H1 (cell line): ENCODE measurements around the gene SMAD7. TPM values are rescaled to one million over a fixed set of nuclear protein-coding genes. Genes with fewer than 3 reads are reported as not detected.

Experiments
- CTCF ChIA-PET: fragments of 300-600 bp; sonication (Branson Sonifier 250); formaldehyde crosslinking; loops from one replicate; lab custom pipeline; 2021; ENCODE audit not compliant: partially characterized antibody; lab: Charles Lee
- POLR2A ChIA-PET: fragments of 300-600 bp; sonication (Branson Sonifier 250); formaldehyde crosslinking; loops from one replicate; lab custom pipeline; 2021; ENCODE audit warnings: inconsistent platforms; ENCODE audit not compliant: partially characterized antibody; lab: Charles Lee
- DNase-seq, 2 experiments: peaks; one replicate each; pipeline versions ENCODE4 v3.0.0 to v3.0.0-alpha.2; 2010 to 2022; ENCODE audit warnings: low spot score in 2 of 2, low read depth in 1 of 2, mixed read lengths in 1 of 2
- FAIRE-seq: peaks from 2 replicates; lab custom pipeline; 2011; peaks lifted over from hg19 to GRCh38; lab: Jason Lieb, UNC
- H2AFZ ChIP-seq: 2 replicates; pipeline ENCODE4 v1.8.1; 2012; ENCODE audit warnings: low read length, inconsistent platforms
- H2AK5ac ChIP-seq: 2 replicates; pipeline ENCODE4 v1.6.1; 2013; ENCODE audit warnings: low read depth, low read length
- H2BK120ac ChIP-seq: replicated peaks from 2 replicates; pipeline ENCODE3; 2013; ENCODE audit warnings: low read depth, low read length, inconsistent platforms
- H2BK12ac ChIP-seq: 2 replicates; pipeline ENCODE4 v1.6.1; 2013; ENCODE audit warnings: low read depth, low read length
- H2BK15ac ChIP-seq: 2 replicates; pipeline ENCODE4 v1.6.1; 2013; ENCODE audit warnings: low read length
- H2BK20ac ChIP-seq: 2 replicates; pipeline ENCODE4 v1.6.1; 2013; ENCODE audit warnings: low read length
- H2BK5ac ChIP-seq: 2 replicates; pipeline ENCODE4 v1.6.1; 2013; ENCODE audit warnings: low read depth, low read length
- H3K14ac ChIP-seq: 2 replicates; pipeline ENCODE4 v1.6.1; 2013; ENCODE audit warnings: inconsistent platforms; ENCODE audit not compliant: insufficient read length
- H3K18ac ChIP-seq: 2 replicates; pipeline ENCODE4 v1.6.1; 2013; ENCODE audit warnings: low read length; ENCODE audit errors: extremely low read depth
- H3K23ac ChIP-seq: 2 replicates; pipeline ENCODE4 v1.6.1; 2013; ENCODE audit warnings: inconsistent platforms; ENCODE audit not compliant: insufficient read length
- H3K23me2 ChIP-seq: 2 replicates; pipeline ENCODE4 v1.6.1; 2013; ENCODE audit warnings: low read depth, low read length
- H3K27ac ChIP-seq: 2 replicates; pipeline ENCODE4 v1.6.1; 2011; ENCODE audit warnings: low read depth, low read length, inconsistent platforms
- H3K27me3 ChIP-seq, 4 experiments: replicated peaks in 1 of 4; 1 replicate in 1 of 4; 2 replicates in 3 of 4; pipeline versions ENCODE4 v1.6.1 to v1.8.1; 2011 to 2013; ENCODE audit warnings: low read length in 3 of 4, mild to moderate bottlenecking in 3 of 4, inconsistent platforms in 2 of 4, mixed read lengths in 2 of 4, moderate library complexity in 1 of 4; ENCODE audit not compliant: control insufficient read depth in 3 of 4, insufficient read depth in 3 of 4; ENCODE audit errors: extremely low read depth in 1 of 4
- H3K36me3 ChIP-seq, 4 experiments: 2 replicates each; pipeline versions ENCODE4 v1.6.1 to v1.8.1; 2011 to 2013; ENCODE audit warnings: mild to moderate bottlenecking in 4 of 4, low read length in 3 of 4, moderate library complexity in 2 of 4, control low read depth in 1 of 4, inconsistent platforms in 1 of 4; ENCODE audit not compliant: insufficient read depth in 4 of 4, control insufficient read depth in 2 of 4
- H3K4ac ChIP-seq: replicated peaks from 2 replicates; pipeline ENCODE3; 2013; ENCODE audit warnings: low read length, low read depth, mixed read lengths, inconsistent platforms; ENCODE audit not compliant: insufficient read length
- H3K4me1 ChIP-seq, 4 experiments: replicated peaks in 1 of 4; 1 replicate in 1 of 4; 2 replicates in 3 of 4; pipeline versions ENCODE4 v1.6.1 to v1.8.1; 2011 to 2013; ENCODE audit warnings: low read length in 3 of 4, inconsistent platforms in 2 of 4, mixed read lengths in 1 of 4; ENCODE audit not compliant: insufficient read depth in 4 of 4, control insufficient read depth in 3 of 4
- H3K4me2 ChIP-seq, 2 experiments: 2 replicates each; pipeline versions ENCODE4 v1.6.1 to v1.8.1; 2011 to 2013; ENCODE audit warnings: low read depth in 2 of 2, low read length in 2 of 2, control low read depth in 1 of 2, inconsistent platforms in 1 of 2, mild to moderate bottlenecking in 1 of 2; ENCODE audit not compliant: insufficient read depth in 1 of 2
- H3K4me3 ChIP-seq, 4 experiments: fragments of 200-600, 300-600 bp in 1 of 4; sonication (generic), shearing (Covaris generic), sonication (Bioruptor Twin) in 1 of 4; 2 replicates each; pipeline versions ENCODE4 v1.5.1 to v1.8.1; 2011 to 2016; ENCODE audit warnings: low read length in 4 of 4, low read depth in 3 of 4, control low read depth in 2 of 4, inconsistent platforms in 2 of 4, mild to moderate bottlenecking in 2 of 4, mixed read lengths in 1 of 4, moderate library complexity in 1 of 4; ENCODE audit not compliant: insufficient read depth in 2 of 4; ENCODE audit errors: extremely low read depth in 1 of 4
- H3K56ac ChIP-seq: replicated peaks from 2 replicates; pipeline ENCODE3; 2013; ENCODE audit warnings: low read depth, mild to moderate bottlenecking, mixed read lengths, low read length, inconsistent platforms; ENCODE audit not compliant: insufficient read length
- H3K79me1 ChIP-seq: 2 replicates; pipeline ENCODE4 v1.6.1; 2013; ENCODE audit warnings: low read depth, low read length, control low read depth
- H3K79me2 ChIP-seq, 2 experiments: 2 replicates each; pipeline versions ENCODE4 v1.6.1 to v1.8.1; 2012 to 2013; ENCODE audit warnings: low read length in 2 of 2, mild to moderate bottlenecking in 2 of 2, inconsistent platforms in 1 of 2; ENCODE audit not compliant: insufficient read depth in 2 of 2, control insufficient read depth in 1 of 2
- H3K9ac ChIP-seq, 4 experiments: replicated peaks in 1 of 4; 1 replicate in 1 of 4; 2 replicates in 3 of 4; pipeline versions ENCODE4 v1.6.1 to v1.8.1; 2011 to 2013; ENCODE audit warnings: low read depth in 3 of 4, low read length in 3 of 4, control low read depth in 2 of 4, mild to moderate bottlenecking in 2 of 4, moderate library complexity in 2 of 4, inconsistent platforms in 1 of 4; ENCODE audit errors: extremely low read depth in 1 of 4
- H3K9me3 ChIP-seq, 2 experiments: 2 replicates each; pipeline versions ENCODE4 v1.6.1 to v1.8.1; 2012 to 2013; ENCODE audit warnings: mild to moderate bottlenecking in 2 of 2, moderate library complexity in 2 of 2, control low read depth in 1 of 2, inconsistent platforms in 1 of 2, low read depth in 1 of 2, low read length in 1 of 2, mixed read lengths in 1 of 2; ENCODE audit not compliant: insufficient read depth in 2 of 2
- H4K20me1 ChIP-seq, 2 experiments: replicated peaks in 1 of 2; 2 replicates each; pipeline versions ENCODE3 to v1.8.1; 2011 to 2013; ENCODE audit warnings: inconsistent platforms in 2 of 2, low read length in 2 of 2, mild to moderate bottlenecking in 1 of 2; ENCODE audit not compliant: insufficient read depth in 2 of 2, control insufficient read depth in 1 of 2
- H4K5ac ChIP-seq: 2 replicates; pipeline ENCODE4 v1.6.1; 2013; ENCODE audit warnings: low read length, low read depth, mixed read lengths, inconsistent platforms; ENCODE audit not compliant: insufficient read length
- H4K8ac ChIP-seq: 2 replicates; pipeline ENCODE4 v1.8.0; 2013; ENCODE audit warnings: mild to moderate bottlenecking, moderate library complexity, low read length, inconsistent platforms; ENCODE audit not compliant: insufficient read depth; ENCODE audit errors: extremely low read depth
- H4K91ac ChIP-seq: replicated peaks from 2 replicates; pipeline ENCODE3; 2013; ENCODE audit warnings: low read length, mixed read lengths, inconsistent platforms; ENCODE audit not compliant: insufficient read length
- CBX5 ChIP-seq: fragments of 300-800, 300-1000 bp; sonication (generic); IDR thresholded peaks from 2 replicates; pipeline ENCODE4 v1.7.1; 2016; ENCODE audit warnings: antibody characterized with exemption, low read length, low read depth
- CBX8 ChIP-seq: fragments of 300-800, 300-1000 bp; sonication (generic); IDR thresholded peaks from 2 replicates; pipeline ENCODE4 v1.7.1; 2016; ENCODE audit warnings: low read depth, low read length, borderline replicate concordance
- FOSL1 ChIP-seq: IDR thresholded peaks from 2 replicates; pipeline ENCODE4 v1.6.1; 2011; ENCODE audit warnings: mild to moderate bottlenecking, low read depth, low read length, moderate library complexity; ENCODE audit not compliant: insufficient read depth
- HDAC2 ChIP-seq, 2 experiments: fragments of 300-600 bp in 1 of 2; sonication (generic) in 1 of 2; IDR thresholded peaks; 2 replicates each; pipeline ENCODE4 v1.6.1; 2011 to 2012; ENCODE audit warnings: low read depth in 2 of 2, low read length in 2 of 2, mild to moderate bottlenecking in 2 of 2, moderate library complexity in 2 of 2, borderline replicate concordance in 1 of 2, inconsistent platforms in 1 of 2
- MAFK ChIP-seq: IDR thresholded peaks from 2 replicates; pipeline ENCODE4 v1.6.1; 2012; ENCODE audit warnings: low read depth, mild to moderate bottlenecking, improper control_type of control experiment, low read length
- POLR2A ChIP-seq, 2 experiments: IDR thresholded peaks; 1 replicate in 1 of 2; 2 replicates in 1 of 2; pipeline ENCODE4 v1.6.1; 2011; ENCODE audit warnings: low read depth in 2 of 2, low read length in 2 of 2, mild to moderate bottlenecking in 2 of 2; ENCODE audit errors: control extremely low read depth in 1 of 2
- SP1 ChIP-seq: IDR thresholded peaks from 2 replicates; pipeline ENCODE4 v1.6.1; 2011; ENCODE audit warnings: low read depth, low read length
- SP2 ChIP-seq: IDR thresholded peaks from 2 replicates; pipeline ENCODE4 v1.6.1; 2012; ENCODE audit warnings: mild to moderate bottlenecking, low read length, inconsistent platforms
- TEAD4 ChIP-seq: IDR thresholded peaks from 2 replicates; pipeline ENCODE4 v1.6.1; 2012; ENCODE audit warnings: low read depth, low read length, inconsistent platforms, mixed read lengths
- WGBS, 2 experiments: shearing (Covaris generic) in 1 of 2; methylation state at CpG; one replicate each; pipeline versions ENCODE4 v1.1.6 to v1.1.7; 2013 to 2015; ENCODE audit warnings: low lambda C conversion rate in 2 of 2, mixed read lengths in 2 of 2, inconsistent platforms in 1 of 2, low coverage in 1 of 2, missing lambda C conversion rate in 1 of 2; ENCODE audit not compliant: insufficient replicate concordance in 2 of 2, insufficient coverage in 1 of 2, insufficient read length in 1 of 2; ENCODE audit errors: extremely low coverage in 1 of 2, missing lambda C conversion rate in 1 of 2; 5-methylcytosine and 5-hydroxymethylcytosine counted together
- polyA plus RNA-seq, 7 experiments: library from polyadenylated mRNA; depleted of rRNA in 3 of 7; stranded (reverse) in 5 of 7; unstranded in 2 of 7; fragments of >200 nt in 5 of 7; fragments of 200-250 nt in 2 of 7; gene quantifications; 1 replicate in 5 of 7; 2 replicates in 1 of 7; 4 replicates in 1 of 7; pipeline versions ENCODE4 v1.2.1 to v1.2.3, GENCODE V29; 2011 to 2013; ENCODE audit warnings: missing spikeins in 2 of 7, mixed read lengths in 2 of 7
- total RNA-seq: library from RNA; stranded (reverse); fragmentation: NEBNext Ultra II Directional; extraction: Animal tissue kit (Norgen Biotek cat#: 25700); gene quantifications from 2 replicates; pipeline ENCODE4 v1.2.1, GENCODE V29; 2021
- TF ChIP-seq, protein P1 (sequence below): IDR thresholded peaks from 2 replicates; pipeline ENCODE4 v1.6.1; 2012; ENCODE audit warnings: inconsistent platforms
- TF ChIP-seq, protein P2 (sequence below): IDR thresholded peaks from 2 replicates; pipeline ENCODE4 v1.6.1; 2012; ENCODE audit warnings: low read length, inconsistent platforms

SMAD7 gene
- total and polyA plus RNA-seq, 2 of the 8 experiments (the other 6 are each of a cell fraction or from before 2014, with no cell fraction given) = 6.5 to 15.5 TPM

GRCh38 chr18:48991676-48992075 lies 40.9 kb upstream of the SMAD7 start:
- CTCF ChIA-PET = interaction anchor here (0.7 to 1.4 kb wide), 4 partner anchors 9 to 39 kb away, joined by 3 read pairs; no protein-coding TSS in a partner anchor
- TF ChIP-seq MAFK (no peak), CBX8 (no peak), FOSL1 (no peak), HDAC2 (IDR thresholded peaks at IDR 0.05; ENCODE audit: borderline replicate concordance in 1 of 2, low read depth in 2 of 2, low read length in 2 of 2) (no peak), POLR2A (IDR thresholded peaks at IDR 0.05; ENCODE audit: control extremely low read depth in 1 of 2, low read depth in 2 of 2, low read length in 2 of 2) (no peak), CBX5 (no peak), SP2 (no peak), SP1 (no peak), TEAD4 (no peak)
- TF ChIP-seq, protein P1, sequence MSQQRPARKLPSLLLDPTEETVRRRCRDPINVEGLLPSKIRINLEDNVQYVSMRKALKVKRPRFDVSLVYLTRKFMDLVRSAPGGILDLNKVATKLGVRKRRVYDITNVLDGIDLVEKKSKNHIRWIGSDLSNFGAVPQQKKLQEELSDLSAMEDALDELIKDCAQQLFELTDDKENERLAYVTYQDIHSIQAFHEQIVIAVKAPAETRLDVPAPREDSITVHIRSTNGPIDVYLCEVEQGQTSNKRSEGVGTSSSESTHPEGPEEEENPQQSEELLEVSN = no peak
- TF ChIP-seq, protein P2, sequence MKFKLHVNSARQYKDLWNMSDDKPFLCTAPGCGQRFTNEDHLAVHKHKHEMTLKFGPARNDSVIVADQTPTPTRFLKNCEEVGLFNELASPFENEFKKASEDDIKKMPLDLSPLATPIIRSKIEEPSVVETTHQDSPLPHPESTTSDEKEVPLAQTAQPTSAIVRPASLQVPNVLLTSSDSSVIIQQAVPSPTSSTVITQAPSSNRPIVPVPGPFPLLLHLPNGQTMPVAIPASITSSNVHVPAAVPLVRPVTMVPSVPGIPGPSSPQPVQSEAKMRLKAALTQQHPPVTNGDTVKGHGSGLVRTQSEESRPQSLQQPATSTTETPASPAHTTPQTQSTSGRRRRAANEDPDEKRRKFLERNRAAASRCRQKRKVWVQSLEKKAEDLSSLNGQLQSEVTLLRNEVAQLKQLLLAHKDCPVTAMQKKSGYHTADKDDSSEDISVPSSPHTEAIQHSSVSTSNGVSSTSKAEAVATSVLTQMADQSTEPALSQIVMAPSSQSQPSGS = no peak

More at GRCh38 chr18:48991676-48992075, 40.9 kb upstream of the SMAD7 start:
- no peak overlapping the region for H4K91ac ChIP-seq
- no peak overlapping the region for H3K4me2 ChIP-seq
- no peak overlapping the region for H3K56ac ChIP-seq
- no peaks in the 10 kb centered on the region for H3K9me3 ChIP-seq
- H2BK5ac ChIP-seq = no peak overlapping the region
- no peak for DNase-seq
- H2BK20ac ChIP-seq = 0 out of 2 replicates have a peak overlapping the region, but pooled peaks have one; percentile 32
- H3K4me1 ChIP-seq = peaks cover 0 to 8% (median 0%) of the 10 kb centered on the region in 4 experiments; a peak in 2 of 7 replicates
- peak overlapping the region; percentile 29; the same call in 1 of the 2 replicates for H2BK15ac ChIP-seq
- H3K9ac ChIP-seq = no peak overlapping the region
- H2BK12ac ChIP-seq = peak overlapping the region; percentile 68; the same call in 1 of the 2 replicates
- no peak overlapping the region for H3K4me3 ChIP-seq
- H3K79me2 ChIP-seq = no peaks in the 10 kb centered on the region
- no peak overlapping the region for H3K14ac ChIP-seq
- H2BK120ac ChIP-seq = no peak overlapping the region
- H4K8ac ChIP-seq = peak overlapping the region; percentile 9; the same call in 1 of the 2 replicates
- no peaks in the 10 kb centered on the region for H3K79me1 ChIP-seq
- no peak overlapping the region for H3K27ac ChIP-seq
- no peak overlapping the region for H4K5ac ChIP-seq
- POLR2A ChIA-PET = interaction anchor here (0.7 to 1.2 kb wide), 4 partner anchors 9 to 44 kb away, joined by 3 to 4 read pairs (median 3); no protein-coding TSS in a partner anchor
- H2AFZ ChIP-seq = peak overlapping the region; percentile 67
- H3K18ac ChIP-seq = peak overlapping the region; percentile 19; the same call in 1 of the 2 replicates
- no peak overlapping the region for H3K4ac ChIP-seq
- no peaks in the 10 kb centered on the region for H3K23me2 ChIP-seq
- no peaks in the 10 kb centered on the region for H3K36me3 ChIP-seq
- H4K20me1 ChIP-seq = no peaks in the 10 kb centered on the region
- WGBS, 2 experiments = 89% methylated on average over 8 of the region's 10 CpGs; no CpG with 5 or more reads in 1 of the 2 experiments
- no peak overlapping the region for H3K23ac ChIP-seq
- no peak overlapping the region for H2AK5ac ChIP-seq
- no peaks in the 10 kb centered on the region; a peak in 2 of 7 replicates for H3K27me3 ChIP-seq
- no peak for FAIRE-seq
